ENCODE measurements around the gene PRR16. TPM values are rescaled to one million over a fixed set of nuclear protein-coding genes. Genes with fewer than 3 reads are reported as not detected.

The PRR16 gene
- total RNA-seq, 1 donor from 2014 or later: 19.6 TPM

DNA sequence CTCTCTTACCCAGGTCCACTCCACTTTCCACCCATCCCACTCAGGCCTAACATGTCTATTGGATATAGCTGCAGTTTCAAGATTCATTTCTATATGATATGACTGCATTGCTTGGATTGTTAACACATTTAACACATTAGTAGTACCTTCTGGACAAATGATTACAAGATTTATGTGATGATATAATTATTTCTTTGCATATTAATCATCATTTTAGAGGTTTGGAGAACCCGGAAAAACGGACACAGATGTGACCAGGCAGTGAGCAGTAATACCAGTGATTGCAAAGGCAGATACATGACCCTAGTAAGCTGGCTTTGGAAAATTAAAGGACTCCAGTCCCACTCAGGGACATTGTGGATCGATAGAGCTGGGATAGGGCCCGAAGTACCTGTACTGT is 103.8 kb downstream of the PRR16 start:
- H3K9me3 ChIP-seq: no peaks in the 10 kb centered on the region
- no peaks in the 10 kb centered on the region for H3K4me1 ChIP-seq
- H3K27ac ChIP-seq: no peak overlapping the region
- H3K27me3 ChIP-seq: no peaks in the 10 kb centered on the region
- H3K36me3 ChIP-seq: no peaks in the 10 kb centered on the region
- H3K4me3 ChIP-seq: no peak overlapping the region
- intact Hi-C loops (cut with DNase I): no loop called here
- no peak for DNase-seq (ENCODE audit: extremely low spot score in 2 of 2)
- TF ChIP-seq, protein P1, sequence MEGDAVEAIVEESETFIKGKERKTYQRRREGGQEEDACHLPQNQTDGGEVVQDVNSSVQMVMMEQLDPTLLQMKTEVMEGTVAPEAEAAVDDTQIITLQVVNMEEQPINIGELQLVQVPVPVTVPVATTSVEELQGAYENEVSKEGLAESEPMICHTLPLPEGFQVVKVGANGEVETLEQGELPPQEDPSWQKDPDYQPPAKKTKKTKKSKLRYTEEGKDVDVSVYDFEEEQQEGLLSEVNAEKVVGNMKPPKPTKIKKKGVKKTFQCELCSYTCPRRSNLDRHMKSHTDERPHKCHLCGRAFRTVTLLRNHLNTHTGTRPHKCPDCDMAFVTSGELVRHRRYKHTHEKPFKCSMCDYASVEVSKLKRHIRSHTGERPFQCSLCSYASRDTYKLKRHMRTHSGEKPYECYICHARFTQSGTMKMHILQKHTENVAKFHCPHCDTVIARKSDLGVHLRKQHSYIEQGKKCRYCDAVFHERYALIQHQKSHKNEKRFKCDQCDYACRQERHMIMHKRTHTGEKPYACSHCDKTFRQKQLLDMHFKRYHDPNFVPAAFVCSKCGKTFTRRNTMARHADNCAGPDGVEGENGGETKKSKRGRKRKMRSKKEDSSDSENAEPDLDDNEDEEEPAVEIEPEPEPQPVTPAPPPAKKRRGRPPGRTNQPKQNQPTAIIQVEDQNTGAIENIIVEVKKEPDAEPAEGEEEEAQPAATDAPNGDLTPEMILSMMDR (IDR thresholded peaks at IDR 0.05): no peak
- TF ChIP-seq POLR2AphosphoS5 (IDR thresholded peaks at IDR 0.05; ENCODE audit: insufficient read depth in 1 of 2, low read depth in 1 of 2) (no peak), POLR2A (IDR thresholded peaks at IDR 0.05) (no peak)

GRCh38 chr5:120568711-120569110 is 104.6 kb downstream of the PRR16 start:
- Histone ChIP-seq H3K4me1 (no peaks in the 10 kb centered on the region), H3K4me3 (no peak overlapping the region), H3K9me3 (no peaks in the 10 kb centered on the region), H3K27me3 (no peaks in the 10 kb centered on the region), H3K27ac (no peak overlapping the region), H3K36me3 (no peaks in the 10 kb centered on the region)
- intact Hi-C loops (cut with DNase I): no loop called here
- TF ChIP-seq POLR2AphosphoS5 (IDR thresholded peaks at IDR 0.05; ENCODE audit: insufficient read depth in 1 of 2, low read depth in 1 of 2): no peak
- no peak for DNase-seq (ENCODE audit: extremely low spot score in 2 of 2)

DNA sequence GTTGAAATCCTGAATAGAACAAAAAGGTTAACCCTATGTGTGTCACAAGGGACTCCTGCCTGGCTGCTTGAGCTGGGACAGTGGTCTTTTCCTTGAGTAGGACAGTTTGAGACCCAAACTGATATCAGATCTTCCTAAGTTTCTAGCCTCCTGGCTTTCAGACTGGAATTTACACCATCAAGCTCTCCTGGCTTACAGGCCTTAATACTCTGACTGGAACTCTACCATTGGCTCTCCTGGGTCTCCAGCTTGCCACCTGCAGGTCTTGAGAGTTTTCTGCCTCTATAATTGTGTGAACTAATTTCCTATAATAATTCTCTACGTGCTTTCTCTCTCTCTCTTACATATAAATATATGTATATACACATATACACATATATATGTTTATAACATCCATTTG is 112.5 kb downstream of the PRR16 start:
- TF ChIP-seq POLR2A (IDR thresholded peaks at IDR 0.05): no peak
- no peak for TF ChIP-seq POLR2AphosphoS5 (IDR thresholded peaks at IDR 0.05; ENCODE audit: insufficient read depth in 1 of 2, low read depth in 1 of 2)
- TF ChIP-seq, protein P1 (IDR thresholded peaks at IDR 0.05): no peak

GRCh38 chr5:120582635-120583034 is 118.5 kb downstream of the PRR16 start:
- H3K36me3 ChIP-seq: no peaks in the 10 kb centered on the region
- H3K4me1 ChIP-seq: no peaks in the 10 kb centered on the region
- TF ChIP-seq POLR2A (IDR thresholded peaks at IDR 0.05) (no peak), POLR2AphosphoS5 (IDR thresholded peaks at IDR 0.05; ENCODE audit: insufficient read depth in 1 of 2, low read depth in 1 of 2) (no peak)
- TF ChIP-seq, protein P1 (IDR thresholded peaks at IDR 0.05): no peak
- intact Hi-C loops (cut with DNase I): no loop called here
- no peak overlapping the region for H3K27ac ChIP-seq
- H3K9me3 ChIP-seq: no peaks in the 10 kb centered on the region
- no peak overlapping the region for H3K4me3 ChIP-seq
- DNase-seq (ENCODE audit: extremely low spot score in 2 of 2): no peak
- no peaks in the 10 kb centered on the region for H3K27me3 ChIP-seq

More for the DNA sequence above, 112.5 kb downstream of the PRR16 start:
- no peak overlapping the region for H3K27ac ChIP-seq
- no peak for DNase-seq (ENCODE audit: extremely low spot score in 2 of 2)
- no peak overlapping the region for H3K4me3 ChIP-seq
- H3K4me1 ChIP-seq: no peaks in the 10 kb centered on the region
- H3K27me3 ChIP-seq: no peaks in the 10 kb centered on the region
- intact Hi-C loops (cut with DNase I): no loop called here
- H3K9me3 ChIP-seq: no peaks in the 10 kb centered on the region
- H3K36me3 ChIP-seq: no peaks in the 10 kb centered on the region

- no peaks in the 10 kb centered on the region for H3K4me1 ChIP-seq
- H3K4me3 ChIP-seq: no peak overlapping the region
- no peak for DNase-seq (ENCODE audit: extremely low spot score in 2 of 2)
- intact Hi-C loops (cut with DNase I): no loop called here
- H3K27me3 ChIP-seq: no peaks in the 10 kb centered on the region
- H3K36me3 ChIP-seq: no peaks in the 10 kb centered on the region
- no peaks in the 10 kb centered on the region for H3K9me3 ChIP-seq
- TF ChIP-seq POLR2A (IDR thresholded peaks at IDR 0.05): no peak
- TF ChIP-seq, protein P1 (IDR thresholded peaks at IDR 0.05): no peak
- TF ChIP-seq POLR2AphosphoS5 (IDR thresholded peaks at IDR 0.05; ENCODE audit: insufficient read depth in 1 of 2, low read depth in 1 of 2): no peak
- H3K27ac ChIP-seq: no peak overlapping the region
Observed at GRCh38 chr5:120586646-120587045, 122.5 kb downstream of the PRR16 start.
